Fibroblast of skin of left biceps (primary cell): ENCODE data around the gene GCN1.

Experiments
- DNase-seq, 2 experiments: peaks; one replicate each; pipeline ENCODE4 v3.0.0-alpha.2; 2013; ENCODE audit warnings: low read depth in 2 of 2

The GCN1 gene

GRCh38 chr12:120183211-120183631 lies 11.3 kb downstream of the GCN1 start:
- DNase-seq, result no peak

GRCh38 chr12:120181991-120182631 lies 12.4 kb downstream of the GCN1 start:
- no peak for DNase-seq

GRCh38 chr12:120180975-120181374 lies 13.5 kb downstream of the GCN1 start:
- no peak for DNase-seq

- DNase-seq, result no peak
Observed at GRCh38 chr12:120175537-120175936, 19.0 kb downstream of the GCN1 start.

- no peak for DNase-seq
Observed at GRCh38 chr12:120175062-120175461, 19.5 kb downstream of the GCN1 start.

- no peak for DNase-seq
Observed at GRCh38 chr12:120172053-120172452, 22.5 kb downstream of the GCN1 start.

- no peak for DNase-seq
Observed at GRCh38 chr12:120170631-120171030, 23.9 kb downstream of the GCN1 start.

- no peak for DNase-seq
Observed at GRCh38 chr12:120169946-120170345, 24.6 kb downstream of the GCN1 start.

- no peak for DNase-seq
Observed at GRCh38 chr12:120168337-120168736, 26.2 kb downstream of the GCN1 start.

- no peak for DNase-seq
Observed at GRCh38 chr12:120167529-120168095, 26.9 kb downstream of the GCN1 start.

- no peak for DNase-seq
Observed at GRCh38 chr12:120164293-120164692, 30.2 kb downstream of the GCN1 start.

- no peak for DNase-seq
Observed at GRCh38 chr12:120162763-120163162, 31.8 kb downstream of the GCN1 start.

- DNase-seq, result no peak
Observed at GRCh38 chr12:120161852-120162251, 32.7 kb downstream of the GCN1 start.

GRCh38 chr12:120159509-120160237 lies 34.8 kb downstream of the GCN1 start:
- DNase-seq, result no peak

- no peak for DNase-seq
Observed at GRCh38 chr12:120158351-120158750, 36.2 kb downstream of the GCN1 start.

- DNase-seq, result no peak
Observed at GRCh38 chr12:120157678-120158077, 36.8 kb downstream of the GCN1 start.

- no peak for DNase-seq
Observed at GRCh38 chr12:120156315-120157259, 37.9 kb downstream of the GCN1 start.

GRCh38 chr12:120155072-120155471 lies 39.4 kb downstream of the GCN1 start:
- DNase-seq, result no peak

- no peak for DNase-seq
Observed at GRCh38 chr12:120150919-120151525, 43.5 kb downstream of the GCN1 start.

GRCh38 chr12:120148011-120148410 lies 46.5 kb downstream of the GCN1 start:
- no peak for DNase-seq

- DNase-seq, result no peak
Observed at GRCh38 chr12:120145164-120145563, 49.4 kb downstream of the GCN1 start.

- no peak for DNase-seq
Observed at GRCh38 chr12:120144215-120144614, 50.3 kb downstream of the GCN1 start.
